AML-193 (cell line): ENCODE measurements around the gene KDR.

Experiments used
- DNase-seq, 2 experiments: peaks; one replicate each; lab custom pipeline; 2025; lab: John Stamatoyannopoulos, UW

Gene KDR

DNA sequence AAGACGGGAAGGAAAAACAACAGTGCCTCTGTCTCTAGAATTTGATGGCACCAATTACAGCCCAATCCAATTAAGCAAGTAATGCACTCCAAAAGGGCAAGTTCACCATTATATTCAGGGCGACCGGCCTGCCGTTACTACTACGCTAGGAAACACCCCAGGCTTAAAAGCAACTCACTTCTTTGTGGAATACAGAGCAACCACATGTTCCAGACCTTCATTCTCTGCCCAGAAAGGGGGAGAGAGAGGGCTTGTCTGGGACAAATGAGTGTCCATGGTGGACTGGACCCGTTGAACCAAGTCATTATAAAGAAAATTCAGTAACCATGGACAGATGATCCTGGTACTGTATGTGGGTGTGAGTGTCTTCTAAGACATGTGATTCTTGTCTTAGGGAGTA is 1.6 kb downstream of the KDR start:
- DNase-seq, result no peak

- no peak for DNase-seq
Measured at GRCh38 chr4:55122235-55122634, 3.2 kb downstream of the KDR start.

GRCh38 chr4:55121246-55121645 is 4.1 kb downstream of the KDR start:
- DNase-seq, result no peak

- DNase-seq, result no peak
Measured at GRCh38 chr4:55118397-55118796, 7.0 kb downstream of the KDR start.

GRCh38 chr4:55117511-55117910 is 7.9 kb downstream of the KDR start:
- no peak for DNase-seq

- no peak for DNase-seq
Measured at GRCh38 chr4:55116450-55116849, 8.9 kb downstream of the KDR start.

GRCh38 chr4:55111601-55112000 is 13.8 kb downstream of the KDR start:
- DNase-seq, result no peak

GRCh38 chr4:55110131-55110530 is 15.3 kb downstream of the KDR start:
- no peak for DNase-seq

DNA sequence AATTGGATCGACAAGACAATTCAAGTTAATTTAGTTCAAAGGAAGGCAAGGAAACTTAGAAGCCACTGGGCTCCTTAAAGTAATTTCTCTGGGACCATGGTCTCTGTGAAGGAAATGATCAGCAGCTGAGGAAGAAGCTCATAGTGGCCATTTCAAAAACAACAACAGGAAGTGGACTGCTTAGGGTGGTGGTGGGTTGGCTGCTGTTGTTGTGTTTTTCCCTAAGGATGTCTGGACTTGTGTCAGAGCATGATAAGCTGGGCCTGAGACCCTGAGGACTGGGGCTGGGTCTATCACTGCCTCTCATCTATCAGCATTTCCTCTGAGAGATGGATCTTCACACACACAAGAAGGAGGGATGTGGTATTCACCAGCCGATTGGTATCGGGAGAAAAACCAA is 18.3 kb downstream of the KDR start:
- no peak for DNase-seq

DNA sequence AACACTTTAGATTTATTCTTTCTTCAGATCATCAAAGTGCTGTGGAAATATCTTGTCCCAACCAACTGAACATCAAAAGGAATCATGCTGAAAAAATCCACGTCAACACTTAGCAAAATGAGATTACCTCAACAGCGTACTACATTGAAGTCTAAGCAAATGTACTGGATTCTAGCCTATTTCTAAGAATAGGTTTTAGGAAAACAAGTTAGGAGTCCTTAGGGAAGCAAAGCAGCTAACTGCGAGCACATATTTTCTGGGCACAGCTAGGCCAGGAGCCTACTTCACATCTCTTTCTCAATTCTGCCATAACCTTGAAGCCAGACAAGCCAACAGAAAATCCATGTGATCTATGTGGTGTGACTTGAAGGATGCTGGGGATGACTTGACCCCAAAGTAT is 22.2 kb downstream of the KDR start:
- no peak for DNase-seq

GRCh38 chr4:55099816-55100215 is 25.6 kb downstream of the KDR start:
- no peak for DNase-seq

- no peak for DNase-seq
Measured at GRCh38 chr4:55098456-55099204, 26.8 kb downstream of the KDR start.

- DNase-seq, result no peak
Measured at GRCh38 chr4:55096619-55097018, 28.8 kb downstream of the KDR start.

DNA sequence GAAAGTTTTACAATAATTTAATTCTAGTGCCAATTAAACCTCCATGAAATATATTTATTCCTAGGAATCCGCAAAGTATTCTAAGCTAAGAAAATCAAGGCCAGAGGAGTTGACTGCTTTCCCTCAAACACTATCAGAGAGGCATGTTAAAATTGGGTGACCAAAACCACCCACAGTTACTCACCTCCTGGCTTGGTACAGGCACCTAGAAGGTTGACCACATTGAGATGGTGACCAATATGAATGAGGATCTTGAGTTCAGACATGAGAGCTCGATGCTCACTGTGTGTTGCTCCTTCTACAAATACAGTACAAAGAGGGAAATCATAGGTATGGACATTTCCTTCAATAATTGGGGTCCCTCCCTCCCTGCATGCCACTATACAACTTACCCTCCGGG is 29.4 kb downstream of the KDR start:
- no peak for DNase-seq

DNA sequence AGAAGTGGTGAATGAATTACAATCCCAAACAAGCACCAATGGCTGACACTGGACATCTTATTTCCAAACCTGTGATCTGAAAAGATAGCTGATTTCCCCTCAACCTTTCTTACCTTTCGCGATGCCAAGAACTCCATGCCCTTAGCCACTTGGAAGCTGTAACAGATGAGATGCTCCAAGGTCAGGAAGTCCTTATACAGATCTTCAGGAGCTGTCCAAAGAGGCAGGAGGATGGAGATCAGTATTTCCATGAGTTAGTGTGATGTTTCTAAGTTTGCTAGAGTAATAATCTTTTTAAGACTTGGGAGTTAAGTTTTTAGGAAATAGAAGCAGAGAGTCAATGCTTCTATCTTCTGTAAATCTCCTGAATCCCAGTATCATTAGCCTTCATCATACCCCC is 32.9 kb downstream of the KDR start:
- DNase-seq, result no peak

- DNase-seq, result no peak
Measured at GRCh38 chr4:55089916-55090315, 35.5 kb downstream of the KDR start.

DNA sequence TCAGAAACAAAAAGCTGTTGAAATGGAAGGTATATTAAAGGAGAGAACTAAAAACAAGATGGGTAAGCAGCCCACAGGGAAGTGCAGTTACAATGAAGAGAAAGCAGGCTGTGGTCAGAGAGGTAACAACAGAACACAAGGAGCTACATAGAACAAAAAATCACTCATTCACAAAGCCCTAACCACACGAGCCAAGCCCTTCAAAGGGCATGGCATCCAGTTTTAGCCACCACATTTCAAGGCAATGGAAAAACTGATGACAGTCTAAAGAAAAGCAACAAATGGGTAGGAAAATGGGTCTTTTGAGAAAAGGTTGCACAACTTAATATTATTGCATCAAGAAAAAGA is 37.5 kb downstream of the KDR start:
- no peak for DNase-seq

DNA sequence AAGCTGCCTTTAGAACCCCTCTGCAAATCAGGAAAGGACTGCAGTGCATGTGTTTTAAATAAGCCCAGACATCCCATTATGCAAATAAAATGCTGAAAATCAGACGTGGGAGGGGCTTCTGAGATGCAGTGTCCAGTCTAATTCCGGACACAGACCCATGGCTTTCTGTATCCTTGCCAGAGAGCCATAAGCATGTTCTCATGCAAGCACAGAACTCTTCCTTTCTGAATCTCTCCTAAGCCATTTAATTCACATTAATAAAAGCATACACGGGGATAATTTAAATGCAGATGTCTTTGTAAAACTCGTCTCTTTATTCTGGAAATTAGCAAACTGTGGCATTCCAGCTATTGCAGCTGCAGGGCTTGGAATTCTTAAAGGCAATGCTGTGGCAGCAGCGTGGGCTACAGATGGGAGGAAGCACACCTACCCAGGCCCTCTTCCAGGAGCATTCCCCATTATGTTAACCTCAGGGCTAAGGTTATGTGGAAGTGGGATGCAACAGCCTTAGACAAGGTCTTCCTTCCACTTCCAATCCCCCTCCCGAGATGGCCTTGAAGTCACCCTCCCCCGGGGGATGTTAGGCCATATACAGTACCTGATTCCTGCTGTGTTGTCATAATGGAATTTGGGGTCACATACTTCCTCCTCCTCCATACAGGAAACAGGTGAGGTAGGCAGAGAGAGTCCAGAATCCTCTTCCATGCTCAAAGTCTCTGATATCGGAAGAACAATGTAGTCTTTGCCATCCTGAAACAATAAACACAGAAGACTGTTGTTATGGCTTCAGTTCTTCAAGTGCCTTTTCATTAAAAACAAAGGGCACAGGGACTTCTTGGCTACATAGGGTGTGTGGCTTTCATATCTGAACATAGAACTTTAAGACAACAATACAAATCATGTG is 38.1 kb downstream of the KDR start:
- DNase-seq, result no peak

DNA sequence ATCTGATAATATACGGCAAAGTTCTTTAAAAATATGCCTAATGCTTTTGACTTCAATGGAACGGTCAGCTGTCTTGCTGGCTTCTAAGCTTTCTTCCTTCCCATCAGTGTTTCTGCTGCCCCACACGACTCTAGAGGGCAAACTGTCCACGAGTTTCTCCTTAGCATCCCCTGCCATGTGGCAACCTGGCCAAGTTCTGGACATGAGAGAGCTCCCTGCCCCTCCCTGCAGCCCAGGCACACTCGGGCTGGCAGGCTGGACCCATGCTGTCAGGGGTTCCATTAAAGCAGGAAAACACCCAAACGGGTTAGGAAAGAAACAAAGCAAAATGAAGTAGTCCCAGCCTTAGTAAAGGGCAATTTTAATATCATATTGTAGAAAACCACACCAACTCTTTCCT is 38.8 kb downstream of the KDR start:
- no peak for DNase-seq

DNA sequence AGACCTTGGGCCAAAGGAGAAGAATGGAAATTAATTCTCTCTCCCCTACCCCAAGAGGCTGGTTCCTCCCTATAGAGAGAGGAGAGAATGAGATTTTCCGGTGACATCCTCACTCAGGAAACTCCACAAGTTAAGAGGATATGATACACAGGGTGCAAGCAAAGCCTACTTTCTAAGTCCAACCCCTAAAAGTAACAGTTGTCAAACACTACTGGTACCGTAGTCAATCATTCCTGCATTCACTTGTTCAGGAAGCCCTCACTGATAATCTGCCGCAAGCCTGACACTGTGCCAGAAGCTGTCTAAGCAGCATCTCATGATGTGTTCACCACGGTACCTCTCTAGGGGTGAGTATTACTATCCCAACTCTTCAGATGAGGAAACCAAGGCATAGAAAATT is 41.7 kb downstream of the KDR start:
- DNase-seq, result no peak

GRCh38 chr4:55082756-55083155 is 42.6 kb downstream of the KDR start:
- no peak for DNase-seq

- no peak for DNase-seq
Measured at GRCh38 chr4:55080174-55080865, 45.1 kb downstream of the KDR start.
